ENCODE data around the gene PDXDC1.
"Not testable (repeated sequence)": the region's sequence is repeated elsewhere in the genome, so short reads cannot be mapped to it uniquely, and the experiment has no call there.

The PDXDC1 gene

GRCh38 chr16:15144781-15145417 lies 170.1 kb downstream of the PDXDC1 start:
- H3K36me3 ChIP-seq (ENCODE audit: control insufficient read depth in 2 of 2, insufficient read depth in 2 of 2, low read length in 2 of 2); H3K9ac ChIP-seq (ENCODE audit: low read depth in 1 of 2, low read length in 2 of 2); H3K9me3 ChIP-seq (ENCODE audit: control insufficient read depth in 2 of 2, low read length in 2 of 2); H3K4me3 ChIP-seq (ENCODE audit: low read length in 2 of 2); H3K4me1 ChIP-seq (ENCODE audit: control insufficient read depth in 2 of 2, insufficient read depth in 2 of 2, low read length in 2 of 2); H3K27me3 ChIP-seq (ENCODE audit: control insufficient read depth in 2 of 2, insufficient read depth in 2 of 2, low read length in 2 of 2): not testable (repeated sequence)
- peak overlapping the region; percentile 15 to 48 for H3K27ac ChIP-seq (ENCODE audit: low read depth in 2 of 2, low read length in 2 of 2)

DNA sequence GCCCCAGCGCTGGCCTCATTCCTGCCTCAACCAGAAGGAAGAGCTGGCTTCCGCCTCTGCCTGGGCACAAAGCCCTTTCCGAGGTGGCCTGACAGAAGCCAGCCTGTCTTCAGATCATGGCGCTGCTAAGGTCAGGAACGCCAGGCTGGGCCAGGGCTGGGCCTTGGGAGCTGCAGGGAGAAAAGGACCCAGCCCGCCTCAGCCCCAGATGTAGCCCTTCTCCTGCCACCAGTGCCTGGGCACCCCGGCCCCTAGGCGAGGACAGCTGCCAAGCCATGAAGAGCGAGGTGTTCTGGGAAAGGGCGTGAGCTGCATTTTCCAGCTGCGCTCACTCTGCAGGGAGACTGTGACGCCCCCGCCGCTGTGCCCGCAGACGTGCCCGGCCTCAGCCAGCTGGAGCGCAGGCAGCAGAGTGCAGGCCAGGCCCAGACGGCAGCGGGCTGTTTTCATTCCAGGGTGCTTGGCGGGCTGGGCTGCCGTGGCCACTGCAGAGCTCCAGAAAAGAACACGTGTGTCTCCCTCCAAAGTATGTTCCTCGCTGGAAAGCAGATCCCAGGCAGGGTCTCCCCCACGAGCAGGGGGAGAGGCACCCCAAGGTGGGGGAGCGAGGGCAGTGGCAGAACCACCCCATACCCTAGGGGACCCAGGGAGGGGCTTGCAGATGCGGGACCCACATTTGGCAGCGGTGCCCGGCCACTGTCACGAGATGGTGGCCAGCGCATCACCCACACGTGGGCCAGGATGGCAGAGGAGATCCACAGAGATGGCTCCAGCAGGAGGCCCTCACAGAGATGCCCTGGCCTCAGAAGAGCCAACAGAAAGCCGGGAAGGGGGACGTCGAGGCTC lies 170.8 kb downstream of the PDXDC1 start:
- not testable (repeated sequence) for H3K36me3 ChIP-seq (ENCODE audit: control insufficient read depth in 2 of 2, insufficient read depth in 2 of 2, low read length in 2 of 2); H3K4me1 ChIP-seq (ENCODE audit: control insufficient read depth in 2 of 2, insufficient read depth in 2 of 2, low read length in 2 of 2); H3K27me3 ChIP-seq (ENCODE audit: control insufficient read depth in 2 of 2, insufficient read depth in 2 of 2, low read length in 2 of 2); H3K9me3 ChIP-seq (ENCODE audit: control insufficient read depth in 2 of 2, low read length in 2 of 2); H3K9ac ChIP-seq (ENCODE audit: low read depth in 1 of 2, low read length in 2 of 2); H3K4me3 ChIP-seq (ENCODE audit: low read length in 2 of 2)
- peak overlapping the region in 1 of 2 donors; percentile 23 for H3K27ac ChIP-seq (ENCODE audit: low read depth in 2 of 2, low read length in 2 of 2)

DNA sequence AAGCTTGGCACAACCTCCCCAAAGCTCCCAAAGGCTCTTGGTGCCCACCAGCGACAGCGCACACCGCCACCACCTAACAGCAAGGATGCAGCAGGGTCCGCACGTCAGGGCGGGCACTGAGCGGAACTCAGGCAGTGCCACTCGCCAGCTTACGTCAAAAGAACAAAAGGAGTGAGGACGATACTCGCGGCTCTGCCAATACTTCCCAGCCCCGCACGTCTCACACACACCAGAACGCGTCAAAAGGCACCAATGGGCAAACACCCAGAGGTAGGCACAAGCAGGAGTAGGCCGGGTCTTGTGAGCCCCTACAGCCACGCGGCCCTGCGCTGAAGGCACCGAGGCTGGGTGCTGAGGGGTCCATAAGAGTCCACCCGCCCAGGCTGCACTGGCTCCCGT lies 171.4 kb downstream of the PDXDC1 start:
- not testable (repeated sequence) for H3K36me3 ChIP-seq (ENCODE audit: control insufficient read depth in 2 of 2, insufficient read depth in 2 of 2, low read length in 2 of 2); H3K9ac ChIP-seq (ENCODE audit: low read depth in 1 of 2, low read length in 2 of 2); H3K4me3 ChIP-seq (ENCODE audit: low read length in 2 of 2); H3K27me3 ChIP-seq (ENCODE audit: control insufficient read depth in 2 of 2, insufficient read depth in 2 of 2, low read length in 2 of 2); H3K4me1 ChIP-seq (ENCODE audit: control insufficient read depth in 2 of 2, insufficient read depth in 2 of 2, low read length in 2 of 2); H3K9me3 ChIP-seq (ENCODE audit: control insufficient read depth in 2 of 2, low read length in 2 of 2)
- H3K27ac ChIP-seq (ENCODE audit: low read depth in 2 of 2, low read length in 2 of 2), result peak overlapping the region in 1 of 2 donors; percentile 23

DNA sequence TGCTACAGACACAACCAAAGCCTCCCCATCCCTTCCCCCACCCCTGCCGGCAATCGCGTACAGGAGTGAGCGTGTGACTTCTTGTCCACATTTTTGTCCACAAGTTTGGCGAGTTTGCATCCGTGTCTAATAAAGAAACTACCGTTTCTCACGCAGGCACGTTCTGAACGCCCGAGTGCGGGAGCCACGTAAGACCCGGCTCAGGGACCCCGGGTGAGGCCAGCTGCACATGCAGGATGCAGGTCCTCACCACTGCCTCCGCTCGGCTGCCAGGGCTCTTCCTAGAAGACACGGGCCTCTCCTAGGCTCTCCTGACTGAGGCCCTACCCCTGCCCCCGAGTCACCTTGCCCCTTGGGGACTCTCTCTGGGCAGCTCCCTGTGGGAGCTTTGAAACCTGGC lies 174.0 kb downstream of the PDXDC1 start:
- not testable (repeated sequence) for H3K27me3 ChIP-seq (ENCODE audit: control insufficient read depth in 2 of 2, insufficient read depth in 2 of 2, low read length in 2 of 2); H3K4me1 ChIP-seq (ENCODE audit: control insufficient read depth in 2 of 2, insufficient read depth in 2 of 2, low read length in 2 of 2); H3K9ac ChIP-seq (ENCODE audit: low read depth in 1 of 2, low read length in 2 of 2); H3K9me3 ChIP-seq (ENCODE audit: control insufficient read depth in 2 of 2, low read length in 2 of 2); H3K36me3 ChIP-seq (ENCODE audit: control insufficient read depth in 2 of 2, insufficient read depth in 2 of 2, low read length in 2 of 2); H3K4me3 ChIP-seq (ENCODE audit: low read length in 2 of 2); H3K27ac ChIP-seq (ENCODE audit: low read depth in 2 of 2, low read length in 2 of 2)

- not testable (repeated sequence) for H3K9me3 ChIP-seq (ENCODE audit: control insufficient read depth in 2 of 2, low read length in 2 of 2); H3K27me3 ChIP-seq (ENCODE audit: control insufficient read depth in 2 of 2, insufficient read depth in 2 of 2, low read length in 2 of 2); H3K36me3 ChIP-seq (ENCODE audit: control insufficient read depth in 2 of 2, insufficient read depth in 2 of 2, low read length in 2 of 2); H3K4me3 ChIP-seq (ENCODE audit: low read length in 2 of 2); H3K4me1 ChIP-seq (ENCODE audit: control insufficient read depth in 2 of 2, insufficient read depth in 2 of 2, low read length in 2 of 2); H3K9ac ChIP-seq (ENCODE audit: low read depth in 1 of 2, low read length in 2 of 2); H3K27ac ChIP-seq (ENCODE audit: low read depth in 2 of 2, low read length in 2 of 2)
Observed at GRCh38 chr16:15149260-15149659, 174.4 kb downstream of the PDXDC1 start.

DNA sequence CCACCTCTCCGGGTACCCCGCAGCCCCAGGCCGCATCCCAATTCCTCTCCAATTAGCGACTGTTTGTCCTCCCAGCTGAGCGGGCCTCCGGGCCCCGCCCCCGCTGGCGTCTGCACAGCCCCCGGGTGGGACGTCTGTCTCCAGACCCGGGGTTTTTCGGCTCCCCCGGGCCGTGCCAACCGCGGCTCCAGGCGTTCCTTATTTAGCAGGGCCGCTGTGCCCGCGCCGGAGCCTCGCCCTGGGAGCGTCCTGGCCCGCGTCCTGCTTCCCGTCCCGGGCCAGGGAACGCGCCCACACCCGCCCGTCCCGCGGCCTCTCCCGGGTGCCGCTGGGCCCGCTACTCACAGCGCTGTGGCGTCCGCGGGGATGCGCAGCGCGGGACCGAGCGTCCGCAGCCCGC lies 179.2 kb downstream of the PDXDC1 start:
- not testable (repeated sequence) for H3K27me3 ChIP-seq (ENCODE audit: control insufficient read depth in 2 of 2, insufficient read depth in 2 of 2, low read length in 2 of 2); H3K36me3 ChIP-seq (ENCODE audit: control insufficient read depth in 2 of 2, insufficient read depth in 2 of 2, low read length in 2 of 2); H3K4me1 ChIP-seq (ENCODE audit: control insufficient read depth in 2 of 2, insufficient read depth in 2 of 2, low read length in 2 of 2); H3K9ac ChIP-seq (ENCODE audit: low read depth in 1 of 2, low read length in 2 of 2); H3K9me3 ChIP-seq (ENCODE audit: control insufficient read depth in 2 of 2, low read length in 2 of 2)
- Histone ChIP-seq H3K4me3 (ENCODE audit: low read length in 2 of 2) (peak overlapping the region; percentile 10 to 59), H3K27ac (ENCODE audit: low read depth in 2 of 2, low read length in 2 of 2) (peak overlapping the region in 1 of 2 donors; percentile 16)

GRCh38 chr16:15154650-15155562 lies 180.1 kb downstream of the PDXDC1 start:
- not testable (repeated sequence) for H3K9ac ChIP-seq (ENCODE audit: low read depth in 1 of 2, low read length in 2 of 2); H3K9me3 ChIP-seq (ENCODE audit: control insufficient read depth in 2 of 2, low read length in 2 of 2); H3K27ac ChIP-seq (ENCODE audit: low read depth in 2 of 2, low read length in 2 of 2); H3K27me3 ChIP-seq (ENCODE audit: control insufficient read depth in 2 of 2, insufficient read depth in 2 of 2, low read length in 2 of 2); H3K4me1 ChIP-seq (ENCODE audit: control insufficient read depth in 2 of 2, insufficient read depth in 2 of 2, low read length in 2 of 2); H3K36me3 ChIP-seq (ENCODE audit: control insufficient read depth in 2 of 2, insufficient read depth in 2 of 2, low read length in 2 of 2)
- peak overlapping the region; percentile 26 to 46 for H3K4me3 ChIP-seq (ENCODE audit: low read length in 2 of 2)

DNA sequence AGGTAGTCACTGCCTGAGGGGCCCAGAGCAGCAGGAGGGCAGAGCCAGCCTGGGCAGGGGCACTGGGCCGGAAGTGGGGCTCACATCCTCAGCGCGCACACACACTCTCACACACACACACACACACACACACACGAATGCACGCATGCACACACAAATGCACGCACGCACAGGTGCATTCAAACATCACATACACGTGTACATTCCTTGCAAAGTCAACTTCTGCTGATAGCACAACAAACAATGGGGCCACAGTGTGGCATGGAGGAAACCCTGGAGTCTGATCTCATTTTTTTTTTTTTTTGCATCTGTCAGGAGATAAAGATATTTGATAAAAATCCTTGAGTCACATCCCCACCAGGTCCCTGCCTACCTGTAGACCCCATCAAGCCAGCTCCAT lies 182.8 kb downstream of the PDXDC1 start:
- H3K4me3 ChIP-seq (ENCODE audit: low read length in 2 of 2); H3K27ac ChIP-seq (ENCODE audit: low read depth in 2 of 2, low read length in 2 of 2); H3K9ac ChIP-seq (ENCODE audit: low read depth in 1 of 2, low read length in 2 of 2); H3K9me3 ChIP-seq (ENCODE audit: control insufficient read depth in 2 of 2, low read length in 2 of 2); H3K4me1 ChIP-seq (ENCODE audit: control insufficient read depth in 2 of 2, insufficient read depth in 2 of 2, low read length in 2 of 2); H3K36me3 ChIP-seq (ENCODE audit: control insufficient read depth in 2 of 2, insufficient read depth in 2 of 2, low read length in 2 of 2); H3K27me3 ChIP-seq (ENCODE audit: control insufficient read depth in 2 of 2, insufficient read depth in 2 of 2, low read length in 2 of 2): not testable (repeated sequence)

DNA sequence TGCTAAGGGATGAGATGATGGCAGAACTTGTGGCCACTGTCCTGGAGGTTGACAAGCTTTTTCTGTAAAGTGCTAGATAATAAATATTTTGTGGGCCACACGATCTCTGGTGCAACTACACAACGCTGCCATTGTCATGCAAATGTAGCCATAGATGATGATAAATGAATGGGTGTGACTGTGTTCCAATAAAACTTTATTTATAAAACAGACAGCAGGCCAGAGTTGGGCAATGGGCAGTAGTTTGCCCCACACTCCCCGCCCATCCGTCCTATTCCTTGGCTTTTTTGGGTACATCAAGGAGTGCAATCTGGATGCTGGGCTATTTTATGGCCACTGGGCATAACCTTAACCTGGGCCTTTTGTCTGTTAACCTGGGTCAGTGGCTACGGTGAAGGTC lies 184.8 kb downstream of the PDXDC1 start:
- not testable (repeated sequence) for H3K36me3 ChIP-seq (ENCODE audit: control insufficient read depth in 2 of 2, insufficient read depth in 2 of 2, low read length in 2 of 2); H3K27ac ChIP-seq (ENCODE audit: low read depth in 2 of 2, low read length in 2 of 2); H3K9me3 ChIP-seq (ENCODE audit: control insufficient read depth in 2 of 2, low read length in 2 of 2); H3K27me3 ChIP-seq (ENCODE audit: control insufficient read depth in 2 of 2, insufficient read depth in 2 of 2, low read length in 2 of 2); H3K9ac ChIP-seq (ENCODE audit: low read depth in 1 of 2, low read length in 2 of 2); H3K4me1 ChIP-seq (ENCODE audit: control insufficient read depth in 2 of 2, insufficient read depth in 2 of 2, low read length in 2 of 2); H3K4me3 ChIP-seq (ENCODE audit: low read length in 2 of 2)

DNA sequence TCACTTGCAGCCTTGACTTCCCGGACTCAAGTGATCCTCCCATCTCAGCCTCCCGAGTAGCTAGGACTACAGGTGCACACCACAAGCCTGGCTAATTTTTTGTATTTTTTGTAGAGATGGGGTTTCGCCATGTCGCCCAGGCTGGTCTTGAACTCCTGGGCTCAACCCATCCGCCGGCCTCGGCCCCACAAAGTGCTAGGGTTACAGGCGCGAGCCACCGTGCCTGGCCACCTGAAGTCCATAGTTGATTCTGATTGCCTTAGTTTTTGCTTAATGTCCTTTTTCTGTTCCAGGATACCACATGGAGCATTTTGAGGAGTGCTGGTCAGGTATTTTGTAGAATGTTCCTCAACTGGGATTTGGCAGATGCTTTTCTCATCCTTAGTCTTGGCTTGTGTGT lies 185.7 kb downstream of the PDXDC1 start:
- not testable (repeated sequence) for H3K9me3 ChIP-seq (ENCODE audit: control insufficient read depth in 2 of 2, low read length in 2 of 2); H3K36me3 ChIP-seq (ENCODE audit: control insufficient read depth in 2 of 2, insufficient read depth in 2 of 2, low read length in 2 of 2); H3K9ac ChIP-seq (ENCODE audit: low read depth in 1 of 2, low read length in 2 of 2); H3K27ac ChIP-seq (ENCODE audit: low read depth in 2 of 2, low read length in 2 of 2); H3K27me3 ChIP-seq (ENCODE audit: control insufficient read depth in 2 of 2, insufficient read depth in 2 of 2, low read length in 2 of 2); H3K4me3 ChIP-seq (ENCODE audit: low read length in 2 of 2); H3K4me1 ChIP-seq (ENCODE audit: control insufficient read depth in 2 of 2, insufficient read depth in 2 of 2, low read length in 2 of 2)
